Tibial nerve (tissue), 4 donors: ENCODE measurements around the gene PREX1. TPM values are rescaled to one million over a fixed set of nuclear protein-coding genes. Genes with fewer than 3 reads are reported as not detected.

Experiments used
- DNase-seq, 2 donors: peaks; one replicate each; pipeline ENCODE4 v3.0.0-alpha.2; 2019; ENCODE audit warnings: low spot score in 2 of 2
- H3K27ac ChIP-seq, 4 donors: fragments of 200-600 bp; sonication (generic) in 3 of 4; one replicate each; pipeline ENCODE4 v1.5.1; 2017 to 2019; ENCODE audit warnings: mild to moderate bottlenecking in 1 of 4
- H3K27me3 ChIP-seq, 2 donors: fragments of 200-600 bp; sonication (generic) in 1 of 2; one replicate each; pipeline versions ENCODE4 v1.5.1 to v1.6.0; 2017 to 2019
- H3K36me3 ChIP-seq, 3 donors: fragments of 200-600 bp; sonication (generic); one replicate each; pipeline ENCODE4 v1.5.1; 2018 to 2019
- H3K4me1 ChIP-seq, 4 donors: fragments of 200-600 bp; sonication (generic) in 3 of 4; one replicate each; pipeline ENCODE4 v1.5.1; 2017 to 2019
- H3K4me3 ChIP-seq, 4 donors: fragments of 200-600 bp; sonication (generic) in 3 of 4; one replicate each; pipeline ENCODE4 v1.5.1; 2017 to 2019; ENCODE audit warnings: mild to moderate bottlenecking in 1 of 4, moderate library complexity in 1 of 4
- H3K9me3 ChIP-seq, 4 donors: fragments of 200-600 bp; sonication (generic) in 3 of 4; one replicate each; pipeline ENCODE4 v1.5.1; 2017 to 2019
- CTCF ChIP-seq, 5 experiments: fragments of 200-600 bp in 3 of 5; fragments of 450-650 bp in 2 of 5; sonication (generic) in 3 of 5; IDR thresholded peaks; one replicate each; pipeline ENCODE4 v1.5.1; 2016 to 2019; ENCODE audit warnings: antibody characterized with exemption in 5 of 5, mild to moderate bottlenecking in 3 of 5, moderate library complexity in 2 of 5
- EP300 ChIP-seq, 2 donors: sonication (generic); formaldehyde crosslinking; IDR thresholded peaks; one replicate each; pipeline ENCODE4 v1.6.1; 2017; ENCODE audit warnings: antibody characterized with exemption in 2 of 2, mild to moderate bottlenecking in 1 of 2
- POLR2A ChIP-seq, 2 donors: fragments of 450-650 bp; IDR thresholded peaks; one replicate each; pipeline ENCODE4 v1.6.1; 2017; ENCODE audit warnings: antibody characterized with exemption in 2 of 2, mild to moderate bottlenecking in 2 of 2, moderate library complexity in 2 of 2
- WGBS, 2 donors: methylation state at CpG; one replicate each; pipeline ENCODE4 v1.1.5; 2018; 5-methylcytosine and 5-hydroxymethylcytosine counted together
- total RNA-seq, 4 donors: library from RNA; depleted of rRNA; stranded (reverse); fragments of >200 nt; gene quantifications; one replicate each; pipeline ENCODE4 v1.1.0, GENCODE V29; 2016

Gene PREX1
- total RNA-seq, 4 donors from 2014 or later, result 30.1 to 50.7 (median 32.5) TPM

GRCh38 chr20:48805716-48806115, 22.1 kb downstream of the PREX1 start:
- no peak for TF ChIP-seq EP300 (IDR thresholded peaks at IDR 0.05)
- no peak for TF ChIP-seq CTCF (IDR thresholded peaks at IDR 0.05)
- no peak for TF ChIP-seq POLR2A (IDR thresholded peaks at IDR 0.05)
- H3K27ac ChIP-seq, result no peak overlapping the region
- no peak for DNase-seq
- no peaks in the 10 kb centered on the region for H3K27me3 ChIP-seq
- WGBS, 2 donors, result 90 to 95% methylated on average over 5 of the region's 5 CpGs
- H3K4me3 ChIP-seq, result no peak overlapping the region
- peaks cover 0 to 24% (median 3%) of the 10 kb centered on the region in 4 donors for H3K4me1 ChIP-seq
- peaks cover 0 to 22% (median 2%) of the 10 kb centered on the region in 4 donors for H3K9me3 ChIP-seq
- peaks cover 0 to 2% (median 0%) of the 10 kb centered on the region in 3 donors for H3K36me3 ChIP-seq

DNA sequence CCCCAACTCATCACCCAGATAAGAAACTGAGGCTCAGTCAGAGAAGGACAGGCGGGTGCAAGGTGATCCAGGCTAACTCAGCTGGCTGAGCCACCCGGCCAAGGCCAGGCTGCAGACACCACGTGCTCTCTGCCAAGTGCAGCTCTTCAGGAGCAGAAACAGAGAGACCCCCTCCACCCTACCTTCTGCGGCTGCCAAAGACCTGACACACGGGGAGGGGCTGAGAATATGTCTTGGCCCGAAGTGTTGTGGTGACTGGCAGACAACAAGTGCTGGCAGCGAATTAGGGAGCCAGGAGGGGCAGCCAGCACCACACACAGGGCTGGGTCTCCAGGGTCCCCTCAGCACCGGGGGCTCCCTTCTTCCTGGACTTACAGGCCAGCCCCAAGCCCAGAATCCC, 22.5 kb downstream of the PREX1 start:
- peaks cover 0 to 24% (median 3%) of the 10 kb centered on the region in 4 donors for H3K4me1 ChIP-seq

DNA sequence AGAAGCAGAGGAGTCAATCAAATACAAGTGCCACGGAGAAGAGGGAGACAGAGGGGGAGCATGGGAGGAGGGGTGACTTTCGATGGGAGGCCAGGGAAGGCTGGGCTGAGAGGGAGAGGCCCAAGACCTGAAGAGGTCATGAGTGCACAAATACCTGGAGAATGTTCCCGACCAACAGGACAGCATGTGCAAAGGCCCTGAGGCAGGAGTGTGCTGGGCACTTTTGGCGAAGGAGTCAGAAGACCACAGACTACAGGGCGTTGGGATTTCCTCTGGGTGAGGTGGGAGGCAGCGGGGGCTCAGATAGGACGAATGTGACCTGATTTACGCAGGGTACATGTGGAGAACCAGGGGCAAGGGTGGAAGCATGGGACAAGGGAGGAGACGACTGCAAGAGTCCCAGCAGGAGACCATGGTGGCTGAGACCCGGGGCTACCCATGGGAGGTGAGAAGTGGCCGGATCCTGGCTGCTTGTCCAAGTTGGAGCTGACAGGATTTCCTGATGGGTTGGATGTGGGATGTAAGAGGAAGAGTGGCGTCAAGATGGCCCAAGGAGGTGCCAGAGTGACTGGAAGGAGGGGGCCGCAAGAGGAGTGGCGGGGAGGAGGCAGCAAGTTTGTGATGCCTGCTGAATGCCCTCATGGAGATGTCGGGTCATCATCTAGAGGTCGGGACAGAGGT, 23.4 kb downstream of the PREX1 start:
- DNase-seq, result no peak
- 85 to 90% methylated on average over 16 of the region's 16 CpGs for WGBS, 2 donors
- Histone ChIP-seq H3K4me3 (no peak overlapping the region), H3K9me3 (peaks cover 0 to 22% (median 2%) of the 10 kb centered on the region in 4 donors), H3K27ac (no peak overlapping the region), H3K36me3 (peaks cover 0 to 2% (median 0%) of the 10 kb centered on the region in 3 donors), H3K4me1 (peaks cover 0 to 27% (median 6%) of the 10 kb centered on the region in 4 donors), H3K27me3 (no peaks in the 10 kb centered on the region)
- TF ChIP-seq POLR2A (IDR thresholded peaks at IDR 0.05), result no peak
- TF ChIP-seq CTCF (IDR thresholded peaks at IDR 0.05), result no peak
- no peak for TF ChIP-seq EP300 (IDR thresholded peaks at IDR 0.05)

More for the DNA sequence above, 22.5 kb downstream of the PREX1 start:
- Histone ChIP-seq H3K27ac (no peak overlapping the region), H3K27me3 (no peaks in the 10 kb centered on the region), H3K36me3 (peaks cover 0 to 2% (median 0%) of the 10 kb centered on the region in 3 donors), H3K4me3 (no peak overlapping the region), H3K9me3 (peaks cover 0 to 22% (median 2%) of the 10 kb centered on the region in 4 donors)
- WGBS, 2 donors, result 65 to 67% methylated on average over 7 to 8 of the region's 8 CpGs
- no peak for DNase-seq
- TF ChIP-seq POLR2A (IDR thresholded peaks at IDR 0.05) (no peak), CTCF (IDR thresholded peaks at IDR 0.05) (no peak), EP300 (IDR thresholded peaks at IDR 0.05) (no peak)

DNA sequence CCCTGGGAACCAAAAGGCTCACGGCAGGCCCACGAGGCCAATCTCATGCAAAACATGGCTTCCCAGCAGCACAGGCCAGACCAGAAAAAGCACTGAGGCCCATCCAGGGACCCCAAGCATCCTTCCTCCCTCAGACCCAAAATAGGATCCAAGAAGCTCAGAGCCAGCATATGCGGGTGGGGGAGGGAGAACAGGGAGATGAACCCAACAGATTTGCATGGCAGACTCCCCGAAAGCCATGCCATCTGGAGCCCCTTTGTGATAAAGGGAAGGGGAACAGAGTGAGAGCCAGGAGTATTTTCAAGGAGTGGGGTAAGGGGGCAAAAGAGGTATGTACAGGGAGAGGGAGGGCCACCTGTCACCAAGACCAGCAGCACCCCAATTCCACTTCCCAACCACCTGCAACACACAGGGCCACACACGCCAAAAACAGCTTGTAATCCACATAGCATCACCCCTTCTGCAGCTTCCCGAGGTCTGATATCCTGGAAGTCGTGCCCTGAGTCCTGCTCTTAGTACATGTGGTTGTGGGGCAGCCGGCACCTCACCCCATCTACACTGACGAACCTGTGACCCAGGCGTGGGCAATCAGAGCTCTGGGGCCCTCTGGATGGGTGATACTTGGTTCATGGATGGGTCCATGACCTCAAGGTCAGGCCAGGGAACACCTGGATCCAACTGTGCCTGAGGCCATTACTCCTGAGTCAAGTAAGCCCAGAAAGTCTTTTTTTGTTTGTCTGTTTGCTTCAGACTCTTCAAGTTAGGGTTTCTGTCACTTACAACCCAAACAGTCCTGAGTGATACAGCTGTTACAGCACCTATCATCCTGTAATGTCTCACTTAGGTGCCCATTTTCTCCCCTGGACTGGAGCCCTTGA, 24.4 kb downstream of the PREX1 start:
- TF ChIP-seq EP300 (IDR thresholded peaks at IDR 0.05) (no peak), CTCF (IDR thresholded peaks at IDR 0.05) (no peak), POLR2A (IDR thresholded peaks at IDR 0.05) (no peak)
- peaks cover 0 to 33% (median 13%) of the 10 kb centered on the region in 4 donors for H3K4me1 ChIP-seq
- peaks cover 0 to 15% (median 2%) of the 10 kb centered on the region in 4 donors for H3K9me3 ChIP-seq
- H3K27me3 ChIP-seq, result no peaks in the 10 kb centered on the region
- no peak for DNase-seq
- 86 to 92% methylated on average over 10 of the region's 10 CpGs for WGBS, 2 donors
- peaks cover 0 to 2% (median 0%) of the 10 kb centered on the region in 3 donors for H3K36me3 ChIP-seq
- H3K27ac ChIP-seq, result no peak overlapping the region
- H3K4me3 ChIP-seq, result no peak overlapping the region
